HepG2 (cell line): ENCODE data around the gene PTAR1. TPM values are rescaled to one million over a fixed set of nuclear protein-coding genes. Genes with fewer than 3 reads are reported as not detected.

Source experiments
- ATAC-seq: fragments of 200-7000 bp; cut with Tn5 transposase; 3 replicates; pipeline ENCODE4 v1.9.1; 2020; ENCODE audit warnings: mild to moderate bottlenecking, moderate library complexity
- BruUV-seq: library from RNA; stranded (reverse); fragments of 400-500 nt; replicated peaks from 2 replicates; lab custom pipeline; 2021; lab: Mats Ljungman, UMichigan
- CTCF ChIA-PET: fragments of 300-600 bp; formaldehyde crosslinking; extraction: SDS; loops from one replicate; lab custom pipeline; 2021; ENCODE audit warnings: low total read pairs, inconsistent platforms, low intra/inter-chr PET ratio; lab: Yijun Ruan, JAX
- POLR2A ChIA-PET: fragments of 350-600 bp; sonication (Branson Sonifier 250); formaldehyde crosslinking; loops from one replicate; lab custom pipeline; 2020; ENCODE audit warnings: antibody characterized with exemption, inconsistent platforms; lab: Yijun Ruan, JAX
- DNase-seq: peaks from one replicate; pipeline ENCODE4 v3.0.0-alpha.2; 2015; ENCODE audit warnings: low spot score
- FAIRE-seq: peaks from 3 replicates; lab custom pipeline; 2011; peaks lifted over from hg19 to GRCh38; lab: Jason Lieb, UNC
- H2AFZ ChIP-seq: one replicate; pipeline ENCODE4 v1.6.1; 2011; ENCODE audit warnings: low read length, inconsistent platforms
- H3K27ac ChIP-seq: fragments of 300-600 bp; 3 replicates; pipeline ENCODE4 v1.8.0; 2011; ENCODE audit warnings: mixed run types, mild to moderate bottlenecking, mixed read lengths, low read length, inconsistent platforms; ENCODE audit not compliant: insufficient read depth; ENCODE audit errors: extremely low read length
- H3K27me3 ChIP-seq, 2 experiments: fragments of 200-600 bp in 1 of 2; 2 replicates in 1 of 2; 3 replicates in 1 of 2; pipeline versions ENCODE4 v1.6.0 to v1.8.0; 2011; ENCODE audit warnings: low read length in 2 of 2, mild to moderate bottlenecking in 2 of 2, moderate library complexity in 2 of 2, inconsistent platforms in 1 of 2; ENCODE audit not compliant: insufficient read depth in 2 of 2, control insufficient read depth in 1 of 2
- H3K36me3 ChIP-seq, 2 experiments: fragments of 200-600 bp in 1 of 2; replicated peaks in 1 of 2; 2 replicates in 1 of 2; 3 replicates in 1 of 2; pipeline versions ENCODE4 v1.5.1 to v1.8.0; 2011; ENCODE audit warnings: low read length in 2 of 2, inconsistent platforms in 1 of 2; ENCODE audit not compliant: insufficient read depth in 2 of 2, control insufficient read depth in 1 of 2
- H3K4me1 ChIP-seq: 2 replicates; pipeline ENCODE4 v1.5.1; 2012; ENCODE audit warnings: low read length, inconsistent platforms; ENCODE audit not compliant: insufficient read depth
- H3K4me2 ChIP-seq: 2 replicates; pipeline ENCODE4 v1.6.0; 2011; ENCODE audit warnings: low read depth, low read length, inconsistent platforms
- H3K4me3 ChIP-seq, 3 experiments: fragments of 200-600 bp in 1 of 3; sonication (generic), shearing (Covaris generic) in 1 of 3; replicated peaks in 1 of 3; 2 replicates each; pipeline ENCODE4 v1.5.1; 2011 to 2016; ENCODE audit warnings: low read length in 3 of 3, inconsistent platforms in 2 of 3, low read depth in 2 of 3, mild to moderate bottlenecking in 2 of 3, control low read depth in 1 of 3, mixed read lengths in 1 of 3; ENCODE audit not compliant: insufficient read depth in 1 of 3
- H3K79me2 ChIP-seq: one replicate; pipeline ENCODE4 v1.6.1; 2011; ENCODE audit warnings: low read length, inconsistent platforms; ENCODE audit not compliant: insufficient read depth
- H3K9ac ChIP-seq: 2 replicates; pipeline ENCODE4 v1.6.0; 2011; ENCODE audit warnings: mild to moderate bottlenecking, low read depth, low read length, inconsistent platforms; ENCODE audit not compliant: insufficient read depth
- H3K9me3 ChIP-seq: 2 replicates; pipeline ENCODE4 v1.5.1; 2012; ENCODE audit warnings: mild to moderate bottlenecking, low read length
- H4K20me1 ChIP-seq: 2 replicates; pipeline ENCODE4 v1.6.0; 2011; ENCODE audit warnings: inconsistent platforms, mild to moderate bottlenecking, low read length, moderate library complexity; ENCODE audit not compliant: insufficient read depth
- DPF2 ChIP-seq: sonication (generic); formaldehyde crosslinking; IDR thresholded peaks from 2 replicates; pipeline ENCODE4 v1.4.0; 2020; ENCODE audit warnings: mild to moderate bottlenecking, low read depth, missing genetic modification reagents, borderline replicate concordance
- ZNF431 ChIP-seq: sonication (generic); formaldehyde crosslinking; IDR thresholded peaks from 2 replicates; pipeline ENCODE4 v1.9.0; 2022; ENCODE audit warnings: missing genetic modification reagents, low read depth, mild to moderate bottlenecking, borderline replicate concordance
- ZNF644 ChIP-seq: IDR thresholded peaks from 2 replicates; pipeline ENCODE4 v1.6.1; 2016; ENCODE audit warnings: low read depth
- WGBS: methylation state at CpG from one replicate; pipeline ENCODE4 v1.1.6; 2017; ENCODE audit warnings: low lambda C conversion rate; 5-methylcytosine and 5-hydroxymethylcytosine counted together
- in situ Hi-C: cut with HindIII; loops from 2 replicates; pipeline ENCODE4 v1.10.0; 2017; ENCODE audit warnings: low pct_unique_long_range_greater_than_20kb; ENCODE audit not compliant: extremely low pct_ligation_motif_present
- intact Hi-C: fragments of 100-400 bp; cut with micrococcal nuclease; formaldehyde crosslinking; loops from one replicate; pipeline ENCODE4 v1.10.0; 2022; ENCODE audit not compliant: unreplicated experiment
- polyA plus RNA-seq, 8 experiments: library from polyadenylated mRNA; depleted of rRNA in 3 of 8; stranded (reverse) in 7 of 8; unstranded in 1 of 8; fragments of >200 nt; fragmentation: Illumina TruSeq in 4 of 8; extraction: Trizol in 4 of 8; gene quantifications; 2 replicates each; pipeline versions ENCODE4 v1.2.1 to v1.2.3, GENCODE V29; 2011 to 2016; ENCODE audit warnings: low read depth in 4 of 8, missing spikeins in 1 of 8, mixed read lengths in 1 of 8; ENCODE audit not compliant: insufficient read depth in 1 of 8
- total RNA-seq, 5 experiments: library from RNA; depleted of rRNA; stranded (reverse); fragments of >200 nt; fragmentation: Illumina TruSeq; extraction: Trizol; gene quantifications; 2 replicates each; pipeline ENCODE4 v1.2.3, GENCODE V29; 2016; ENCODE audit warnings: low read depth in 1 of 5
- TF ChIP-seq, protein P1 (sequence below): IDR thresholded peaks from 2 replicates; pipeline ENCODE4 v1.6.1; 2016; ENCODE audit warnings: missing genetic modification reagents, missing compliant biosample characterization
- TF ChIP-seq, protein P2 (sequence below): sonication (generic); formaldehyde crosslinking; IDR thresholded peaks from 2 replicates; pipeline ENCODE4 v1.4.0; 2020; ENCODE audit warnings: missing genetic modification reagents
- TF ChIP-seq, protein P3 (sequence below): sonication (generic); formaldehyde crosslinking; IDR thresholded peaks from 2 replicates; pipeline ENCODE4 v1.5.1; 2020; ENCODE audit warnings: missing genetic modification reagents, mild to moderate bottlenecking, borderline replicate concordance

PTAR1 gene
- total and polyA plus RNA-seq, 2 of the 13 experiments (the other 11 are each of a cell fraction or from before 2014, with no cell fraction given) = 26.5 to 42.1 TPM

DNA sequence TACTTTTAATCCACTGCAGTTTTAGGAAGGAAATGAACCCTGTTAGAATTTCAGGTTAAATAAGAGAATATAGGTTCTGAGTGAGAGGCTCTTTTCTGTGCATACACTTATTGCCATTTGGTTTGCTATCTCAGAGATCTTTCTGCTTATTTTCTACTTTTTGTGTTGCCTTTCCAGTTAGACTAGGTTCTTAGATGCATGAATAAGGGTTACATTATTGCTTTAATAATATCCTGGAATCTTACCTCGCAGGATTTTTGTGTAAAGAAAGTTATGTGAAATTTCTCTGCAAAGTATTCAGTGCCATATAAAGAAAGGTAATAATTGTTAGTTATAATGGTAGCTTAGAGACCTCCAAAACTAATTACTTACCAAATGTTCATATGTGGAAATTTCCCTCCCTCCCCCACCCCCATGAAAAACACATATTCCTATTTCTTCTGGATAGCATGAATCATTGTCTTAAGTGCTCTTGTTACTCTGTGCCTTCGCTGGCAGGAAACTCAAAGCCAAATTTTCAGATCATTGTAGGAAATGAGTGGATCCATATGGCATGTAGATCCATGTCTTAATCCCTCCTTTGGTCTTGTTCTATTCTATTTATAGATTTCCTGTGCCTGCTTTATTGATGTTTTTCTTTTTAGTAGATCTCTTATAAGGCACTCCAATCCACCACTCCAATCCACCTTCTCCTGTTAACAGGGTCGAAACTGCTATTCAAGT lies 84.9 kb downstream of the PTAR1 start:
- ChIA-PET CTCF (interaction anchor here (4.0 kb wide), 1 partner anchor 202 kb away, joined by 30 read pairs; no protein-coding TSS in a partner anchor), POLR2A (no interaction called here)
- Histone ChIP-seq H3K4me1 (no peaks in the 10 kb centered on the region), H3K79me2 (no peaks in the 10 kb centered on the region), H4K20me1 (no peaks in the 10 kb centered on the region), H3K27me3 (peaks cover 2 to 30% of the 10 kb centered on the region in 2 experiments; a peak in 4 of 5 replicates), H3K9me3 (no peaks in the 10 kb centered on the region), H3K9ac (no peak overlapping the region), H3K4me3 (no peak overlapping the region), H3K27ac (no peak overlapping the region), H3K36me3 (no peaks in the 10 kb centered on the region), H2AFZ (no peak overlapping the region), H3K4me2 (no peak overlapping the region)
- in situ Hi-C loops (loop anchor here (10.0 kb wide), 1 partner anchor 200 kb away; no protein-coding TSS in a partner anchor), intact Hi-C loops (loop anchor here (5.0 to 10.0 kb wide), 2 partner anchors 72 to 150 kb away; partner anchors contain the start of gene CFAP95)
- FAIRE-seq (no peak), DNase-seq (no peak), ATAC-seq (no peak)
- no peak for TF ChIP-seq DPF2 (CRISPR knock-in tag)
- TF ChIP-seq, protein P1, sequence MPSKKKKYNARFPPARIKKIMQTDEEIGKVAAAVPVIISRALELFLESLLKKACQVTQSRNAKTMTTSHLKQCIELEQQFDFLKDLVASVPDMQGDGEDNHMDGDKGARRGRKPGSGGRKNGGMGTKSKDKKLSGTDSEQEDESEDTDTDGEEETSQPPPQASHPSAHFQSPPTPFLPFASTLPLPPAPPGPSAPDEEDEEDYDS (CRISPR knock-in tag) = no peak
- TF ChIP-seq, protein P2, sequence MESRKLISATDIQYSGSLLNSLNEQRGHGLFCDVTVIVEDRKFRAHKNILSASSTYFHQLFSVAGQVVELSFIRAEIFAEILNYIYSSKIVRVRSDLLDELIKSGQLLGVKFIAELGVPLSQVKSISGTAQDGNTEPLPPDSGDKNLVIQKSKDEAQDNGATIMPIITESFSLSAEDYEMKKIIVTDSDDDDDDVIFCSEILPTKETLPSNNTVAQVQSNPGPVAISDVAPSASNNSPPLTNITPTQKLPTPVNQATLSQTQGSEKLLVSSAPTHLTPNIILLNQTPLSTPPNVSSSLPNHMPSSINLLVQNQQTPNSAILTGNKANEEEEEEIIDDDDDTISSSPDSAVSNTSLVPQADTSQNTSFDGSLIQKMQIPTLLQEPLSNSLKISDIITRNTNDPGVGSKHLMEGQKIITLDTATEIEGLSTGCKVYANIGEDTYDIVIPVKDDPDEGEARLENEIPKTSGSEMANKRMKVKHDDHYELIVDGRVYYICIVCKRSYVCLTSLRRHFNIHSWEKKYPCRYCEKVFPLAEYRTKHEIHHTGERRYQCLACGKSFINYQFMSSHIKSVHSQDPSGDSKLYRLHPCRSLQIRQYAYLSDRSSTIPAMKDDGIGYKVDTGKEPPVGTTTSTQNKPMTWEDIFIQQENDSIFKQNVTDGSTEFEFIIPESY = no peak
- TF ChIP-seq, protein P3, sequence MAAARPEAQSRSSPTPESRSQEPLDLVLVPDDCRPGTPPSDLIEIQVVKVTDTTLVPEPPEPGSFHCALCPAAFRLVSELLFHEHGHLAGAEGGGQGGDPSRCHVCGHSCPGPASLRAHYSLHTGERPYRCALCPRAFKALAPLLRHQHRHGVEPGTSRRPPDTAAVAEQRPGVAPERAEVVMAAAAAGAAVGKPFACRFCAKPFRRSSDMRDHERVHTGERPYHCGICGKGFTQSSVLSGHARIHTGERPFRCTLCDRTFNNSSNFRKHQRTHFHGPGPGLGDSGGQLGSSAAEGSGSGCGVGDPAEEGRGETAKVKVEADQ (CRISPR knock-in tag) = no peak
- TF ChIP-seq ZNF431 (CRISPR knock-in tag) = no peak
- TF ChIP-seq ZNF644 (CRISPR knock-in tag) = no peak
- WGBS = 5% methylated on average over 3 of the region's 3 CpGs
- BruUV-seq = no TSS peak
